GM18505 (cell line): ENCODE data around the gene PEAR1.

Source experiments
- ATAC-seq: cut with Tn5 transposase; IDR thresholded peaks from one replicate; pipeline ENCODE4 v1.9.1; 2021; ENCODE audit not compliant: unreplicated experiment
- POLR2A ChIP-seq: IDR thresholded peaks from 4 replicates; pipeline ENCODE4 v1.6.1; 2011; ENCODE audit warnings: borderline replicate concordance; ENCODE audit not compliant: insufficient read depth, insufficient read length; ENCODE audit errors: extremely low read depth

Gene PEAR1

DNA sequence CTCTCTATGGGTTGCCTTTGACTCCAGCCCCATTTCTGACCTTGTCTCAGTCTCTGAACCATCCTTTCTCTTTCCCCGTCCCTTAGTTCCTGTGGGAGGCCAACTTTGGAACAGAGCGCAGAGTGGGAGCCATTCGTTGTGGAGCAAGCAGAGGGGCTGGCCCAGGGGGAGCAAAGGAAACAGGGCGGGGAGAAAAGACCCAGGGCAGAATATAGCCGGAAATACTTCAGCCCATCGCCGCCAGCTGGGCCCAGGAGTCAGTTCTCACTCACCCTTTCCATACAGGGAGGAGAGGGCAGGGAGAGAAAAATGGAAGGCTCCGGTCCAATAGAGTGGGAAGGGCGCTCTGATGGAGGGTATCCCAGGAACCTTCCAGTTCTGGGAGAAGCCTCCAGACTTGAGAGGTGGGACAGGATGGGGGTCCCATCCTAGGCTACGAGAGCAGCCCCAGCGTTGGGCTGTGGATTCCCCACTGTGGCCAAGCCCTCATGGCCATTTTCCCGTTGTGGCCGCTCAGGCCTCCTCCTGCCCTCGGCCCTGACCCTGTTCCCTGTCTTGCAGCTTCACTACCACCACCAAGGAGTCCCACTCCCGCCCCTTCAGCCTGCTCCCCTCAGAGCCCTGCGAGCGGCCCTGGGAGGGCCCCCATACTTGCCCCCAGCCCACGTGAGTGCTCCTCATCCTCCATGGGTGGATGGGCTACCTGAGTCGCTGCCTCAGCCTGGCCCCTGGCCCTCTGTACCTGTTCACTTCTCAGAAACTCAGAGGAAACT, 10.9 kb downstream of the PEAR1 start:
- no peak for ATAC-seq

DNA sequence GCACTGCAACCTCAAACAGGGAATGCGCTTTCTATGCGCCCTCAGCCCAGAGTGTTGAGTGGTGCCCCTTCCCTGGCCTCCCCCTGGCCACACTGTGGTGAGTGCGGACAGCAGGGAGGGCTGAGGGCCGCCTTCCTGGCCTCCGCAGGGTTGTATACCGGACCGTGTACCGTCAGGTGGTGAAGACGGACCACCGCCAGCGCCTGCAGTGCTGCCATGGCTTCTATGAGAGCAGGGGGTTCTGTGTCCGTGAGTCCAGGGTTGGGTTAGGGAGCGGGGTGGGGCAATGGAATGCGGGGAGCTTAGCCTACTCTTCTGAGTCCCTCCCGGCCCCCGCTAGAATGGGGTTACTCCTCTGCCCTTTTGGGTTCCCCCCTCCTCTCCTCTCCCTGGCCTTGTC, 11.7 kb downstream of the PEAR1 start:
- no peak for TF ChIP-seq POLR2A
- no peak for ATAC-seq

More for the DNA sequence above, 10.9 kb downstream of the PEAR1 start:
- TF ChIP-seq POLR2A = no peak

DNA sequence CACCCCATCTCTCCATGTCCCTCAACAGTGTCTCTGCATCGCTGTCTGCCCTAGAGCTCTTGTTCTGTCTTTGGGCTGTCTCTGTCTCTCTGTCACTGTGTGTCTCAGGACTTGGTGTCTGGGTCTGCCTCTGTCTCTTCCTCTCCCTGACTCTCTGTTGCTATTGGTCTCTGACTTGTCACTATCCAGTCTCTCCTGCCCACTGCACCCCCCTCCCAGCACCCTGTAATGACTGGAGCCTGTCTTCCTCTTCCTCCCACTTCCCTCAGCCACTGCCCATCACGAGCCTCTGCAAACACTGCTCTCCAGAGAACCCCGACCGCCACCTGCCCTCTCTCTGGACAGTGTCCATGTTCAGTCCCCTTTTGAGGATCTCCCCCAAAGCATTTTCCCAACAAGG, 12.1 kb downstream of the PEAR1 start:
- TF ChIP-seq POLR2A = no peak
- ATAC-seq = no peak

DNA sequence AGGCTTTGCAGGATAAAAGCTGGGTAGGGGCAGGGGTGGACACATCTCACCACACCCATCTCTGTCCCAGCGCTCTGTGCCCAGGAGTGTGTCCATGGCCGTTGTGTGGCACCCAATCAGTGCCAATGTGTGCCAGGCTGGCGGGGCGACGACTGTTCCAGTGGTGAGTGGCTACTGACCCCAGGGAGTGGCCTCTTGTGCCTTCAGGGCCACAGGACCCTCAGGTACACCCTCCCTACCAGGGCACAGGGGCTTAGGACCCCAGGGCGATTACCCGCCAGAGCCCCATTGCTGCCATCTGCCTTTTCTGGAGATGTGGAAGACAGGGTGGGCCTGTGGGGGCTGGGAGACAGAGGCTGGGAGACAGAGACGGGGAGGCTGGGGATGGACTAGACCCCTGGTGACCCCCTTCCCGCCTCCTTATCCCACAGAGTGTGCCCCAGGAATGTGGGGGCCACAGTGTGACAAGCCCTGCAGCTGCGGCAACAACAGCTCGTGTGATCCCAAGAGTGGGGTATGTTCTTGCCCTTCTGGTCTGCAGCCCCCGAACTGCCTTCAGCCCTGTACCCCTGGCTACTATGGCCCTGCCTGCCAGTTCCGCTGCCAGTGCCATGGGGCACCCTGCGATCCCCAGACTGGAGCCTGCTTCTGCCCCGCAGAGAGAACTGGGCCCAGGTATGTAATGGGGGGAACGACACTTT, 12.8 kb downstream of the PEAR1 start:
- no peak for TF ChIP-seq POLR2A
- no peak for ATAC-seq

DNA sequence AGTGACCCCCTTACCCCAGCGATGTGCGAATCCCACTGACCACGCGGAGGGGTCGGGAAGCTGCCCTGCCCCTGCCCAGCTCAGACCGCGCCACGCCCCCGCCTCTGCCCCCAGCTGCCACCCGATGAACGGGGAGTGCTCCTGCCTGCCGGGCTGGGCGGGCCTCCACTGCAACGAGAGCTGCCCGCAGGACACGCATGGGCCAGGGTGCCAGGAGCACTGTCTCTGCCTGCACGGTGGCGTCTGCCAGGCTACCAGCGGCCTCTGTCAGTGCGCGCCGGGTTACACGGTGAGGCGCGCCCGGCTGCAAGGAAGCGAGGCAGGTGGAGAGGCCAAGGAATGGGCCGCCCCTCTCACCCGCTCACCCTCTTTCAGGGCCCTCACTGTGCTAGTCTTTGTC, 15.0 kb downstream of the PEAR1 start:
- ATAC-seq = no peak
- TF ChIP-seq POLR2A = no peak

DNA sequence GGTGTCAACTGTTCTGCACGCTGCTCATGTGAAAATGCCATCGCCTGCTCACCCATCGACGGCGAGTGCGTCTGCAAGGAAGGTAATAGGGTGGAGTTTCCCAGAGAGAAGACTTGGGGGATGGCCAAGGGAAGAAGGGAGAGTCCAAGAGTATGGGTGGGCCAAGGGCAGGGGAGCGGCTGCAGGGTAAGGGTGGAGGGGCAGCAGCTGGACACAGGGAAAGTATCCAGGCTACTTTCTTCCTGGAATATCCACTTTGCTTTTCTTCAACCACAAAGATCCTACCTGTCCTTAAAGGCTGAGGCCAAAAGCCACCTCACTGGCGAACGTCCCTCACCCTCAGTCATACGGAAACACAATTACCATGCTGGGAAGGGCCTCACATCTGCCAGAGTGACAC, 15.4 kb downstream of the PEAR1 start:
- no peak for ATAC-seq
- TF ChIP-seq POLR2A = no peak

DNA sequence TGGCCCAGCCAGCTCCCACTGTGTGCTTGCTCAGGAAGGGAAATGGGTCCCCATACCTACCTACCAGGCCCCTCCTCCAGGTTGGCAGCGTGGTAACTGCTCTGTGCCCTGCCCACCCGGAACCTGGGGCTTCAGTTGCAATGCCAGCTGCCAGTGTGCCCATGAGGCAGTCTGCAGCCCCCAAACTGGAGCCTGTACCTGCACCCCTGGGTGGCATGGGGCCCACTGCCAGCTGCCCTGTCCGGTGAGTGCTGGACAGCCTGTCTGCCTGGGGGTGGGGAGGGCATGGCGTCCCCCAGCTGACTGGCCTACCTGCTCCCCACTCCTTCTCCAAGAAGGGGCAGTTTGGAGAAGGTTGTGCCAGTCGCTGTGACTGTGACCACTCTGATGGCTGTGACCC, 16.2 kb downstream of the PEAR1 start:
- no peak for ATAC-seq
- no peak for TF ChIP-seq POLR2A

DNA sequence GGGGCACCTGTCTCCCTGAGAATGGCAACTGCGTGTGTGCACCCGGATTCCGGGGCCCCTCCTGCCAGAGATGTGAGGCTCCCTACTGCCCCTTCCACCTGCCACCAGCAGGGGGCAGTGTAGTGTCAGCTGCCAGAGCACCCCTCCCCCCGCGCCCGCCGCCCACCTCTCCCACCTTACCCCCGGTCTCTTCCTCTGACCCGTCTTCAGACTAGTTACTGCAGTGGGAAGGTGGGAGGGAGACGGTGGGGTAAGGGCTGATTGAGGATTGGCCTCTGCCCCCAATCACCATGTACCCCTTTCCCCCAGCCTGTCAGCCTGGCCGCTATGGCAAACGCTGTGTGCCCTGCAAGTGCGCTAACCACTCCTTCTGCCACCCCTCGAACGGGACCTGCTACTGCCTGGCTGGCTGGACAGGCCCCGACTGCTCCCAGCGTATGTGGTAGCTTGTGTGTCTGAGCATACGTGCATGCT, 16.8 kb downstream of the PEAR1 start:
- ATAC-seq = no peak
- no peak for TF ChIP-seq POLR2A

DNA sequence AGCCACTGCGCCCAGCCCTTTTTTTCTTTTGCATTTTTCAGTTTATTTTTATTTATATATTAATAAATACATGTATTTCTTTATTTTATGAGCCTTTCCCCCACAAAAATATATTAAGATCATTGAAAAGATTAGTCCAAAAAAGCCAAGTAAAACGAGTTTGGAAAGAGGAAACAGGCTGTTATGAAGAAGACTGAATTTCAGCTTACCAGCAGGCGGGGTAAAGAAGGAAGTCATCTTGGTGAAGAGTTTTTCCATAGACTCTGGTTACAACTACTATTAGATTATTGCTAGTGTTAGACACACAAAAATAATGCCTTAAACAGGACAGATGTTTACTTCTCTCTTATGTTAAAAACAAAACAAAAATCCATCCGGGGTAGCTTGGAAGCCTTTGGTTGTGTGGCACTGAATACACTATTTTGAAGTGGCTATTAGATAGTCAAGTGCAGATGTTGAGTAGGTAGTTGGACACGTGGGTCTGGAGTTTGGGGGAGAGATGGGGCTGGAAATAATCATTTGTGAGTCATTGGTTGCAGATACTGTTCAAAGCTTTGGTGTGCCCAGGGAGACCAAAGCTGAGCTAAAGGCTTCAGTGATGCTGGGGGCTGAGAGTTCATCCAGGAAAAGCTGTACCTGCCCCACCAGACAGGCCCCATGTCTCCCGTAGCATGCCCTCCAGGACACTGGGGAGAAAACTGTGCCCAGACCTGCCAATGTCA, 18.2 kb downstream of the PEAR1 start:
- ATAC-seq = no peak
- no peak for TF ChIP-seq POLR2A

DNA sequence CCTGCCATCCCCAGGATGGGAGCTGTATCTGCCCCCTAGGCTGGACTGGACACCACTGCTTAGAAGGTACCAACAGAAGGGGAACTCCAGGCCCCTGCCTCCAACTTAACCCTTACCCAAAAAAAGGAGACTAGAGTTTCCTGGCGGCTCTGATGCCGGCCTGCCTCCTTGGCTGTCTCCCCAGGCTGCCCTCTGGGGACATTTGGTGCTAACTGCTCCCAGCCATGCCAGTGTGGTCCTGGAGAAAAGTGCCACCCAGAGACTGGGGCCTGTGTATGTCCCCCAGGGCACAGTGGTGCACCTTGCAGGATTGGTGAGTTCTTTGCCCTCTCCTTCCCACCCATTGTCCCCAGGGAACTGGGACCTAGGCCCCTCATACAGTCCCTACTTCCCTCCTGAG, 18.8 kb downstream of the PEAR1 start:
- ATAC-seq = no peak
- no peak for TF ChIP-seq POLR2A

DNA sequence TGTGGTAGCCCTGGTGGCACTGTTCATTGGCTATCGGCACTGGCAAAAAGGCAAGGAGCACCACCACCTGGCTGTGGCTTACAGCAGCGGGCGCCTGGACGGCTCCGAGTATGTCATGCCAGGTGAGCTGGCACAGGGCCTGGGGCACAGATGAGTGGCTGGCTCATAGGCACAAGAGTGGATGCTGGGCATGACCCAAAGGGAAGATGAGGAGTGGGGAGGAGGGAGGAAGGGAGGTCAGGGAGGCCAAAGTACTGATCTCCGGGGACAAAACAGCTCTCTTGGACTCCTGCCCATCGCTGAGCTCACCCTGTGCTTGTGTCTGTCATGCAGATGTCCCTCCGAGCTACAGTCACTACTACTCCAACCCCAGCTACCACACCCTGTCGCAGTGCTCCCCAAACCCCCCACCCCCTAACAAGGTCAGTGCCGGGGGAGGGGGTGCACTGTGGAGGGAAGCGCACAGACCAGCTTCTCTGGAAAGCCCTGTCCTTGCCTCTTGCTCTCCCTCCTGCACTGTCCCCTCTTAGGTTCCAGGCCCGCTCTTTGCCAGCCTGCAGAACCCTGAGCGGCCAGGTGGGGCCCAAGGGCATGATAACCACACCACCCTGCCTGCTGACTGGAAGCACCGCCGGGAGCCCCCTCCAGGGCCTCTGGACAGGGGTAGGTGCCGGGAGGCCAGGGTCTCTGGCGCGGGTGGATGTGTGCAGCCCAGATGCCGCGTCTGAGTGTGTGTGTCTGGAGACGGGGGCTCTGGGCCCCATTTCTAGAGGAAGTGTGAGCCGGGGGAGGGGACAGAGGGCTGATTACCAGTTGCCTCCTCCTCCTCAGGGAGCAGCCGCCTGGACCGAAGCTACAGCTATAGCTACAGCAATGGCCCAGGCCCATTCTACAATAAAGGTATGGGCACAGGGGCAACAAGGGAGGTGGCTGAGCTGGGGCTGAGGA, 19.6 kb downstream of the PEAR1 start:
- TF ChIP-seq POLR2A = no peak
- ATAC-seq = no peak

DNA sequence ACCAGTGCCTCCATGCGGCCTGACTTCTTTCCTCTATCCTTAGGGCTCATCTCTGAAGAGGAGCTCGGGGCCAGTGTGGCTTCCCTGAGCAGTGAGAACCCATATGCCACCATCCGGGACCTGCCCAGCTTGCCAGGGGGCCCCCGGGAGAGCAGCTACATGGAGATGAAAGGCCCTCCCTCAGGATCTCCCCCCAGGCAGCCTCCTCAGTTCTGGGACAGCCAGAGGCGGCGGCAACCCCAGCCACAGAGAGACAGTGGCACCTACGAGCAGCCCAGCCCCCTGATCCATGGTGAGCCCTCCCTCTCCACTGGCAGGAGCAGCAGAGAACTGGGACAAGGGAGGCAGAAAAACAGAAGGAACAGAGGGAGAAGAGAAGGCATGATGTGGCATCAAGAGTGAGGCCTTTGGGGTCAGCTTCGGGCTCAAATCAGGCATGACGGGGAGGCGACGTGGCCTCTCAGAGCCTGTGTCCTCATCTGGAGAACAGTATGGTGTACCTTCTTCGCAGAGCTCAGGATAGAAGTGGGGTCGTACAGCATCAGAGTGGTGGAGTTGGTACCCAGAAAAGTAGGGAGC, 20.4 kb downstream of the PEAR1 start:
- ATAC-seq = no peak
- no peak for TF ChIP-seq POLR2A
